ENCODE results near the gene NTF4.

The NTF4 gene, protein sequence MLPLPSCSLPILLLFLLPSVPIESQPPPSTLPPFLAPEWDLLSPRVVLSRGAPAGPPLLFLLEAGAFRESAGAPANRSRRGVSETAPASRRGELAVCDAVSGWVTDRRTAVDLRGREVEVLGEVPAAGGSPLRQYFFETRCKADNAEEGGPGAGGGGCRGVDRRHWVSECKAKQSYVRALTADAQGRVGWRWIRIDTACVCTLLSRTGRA

DNA sequence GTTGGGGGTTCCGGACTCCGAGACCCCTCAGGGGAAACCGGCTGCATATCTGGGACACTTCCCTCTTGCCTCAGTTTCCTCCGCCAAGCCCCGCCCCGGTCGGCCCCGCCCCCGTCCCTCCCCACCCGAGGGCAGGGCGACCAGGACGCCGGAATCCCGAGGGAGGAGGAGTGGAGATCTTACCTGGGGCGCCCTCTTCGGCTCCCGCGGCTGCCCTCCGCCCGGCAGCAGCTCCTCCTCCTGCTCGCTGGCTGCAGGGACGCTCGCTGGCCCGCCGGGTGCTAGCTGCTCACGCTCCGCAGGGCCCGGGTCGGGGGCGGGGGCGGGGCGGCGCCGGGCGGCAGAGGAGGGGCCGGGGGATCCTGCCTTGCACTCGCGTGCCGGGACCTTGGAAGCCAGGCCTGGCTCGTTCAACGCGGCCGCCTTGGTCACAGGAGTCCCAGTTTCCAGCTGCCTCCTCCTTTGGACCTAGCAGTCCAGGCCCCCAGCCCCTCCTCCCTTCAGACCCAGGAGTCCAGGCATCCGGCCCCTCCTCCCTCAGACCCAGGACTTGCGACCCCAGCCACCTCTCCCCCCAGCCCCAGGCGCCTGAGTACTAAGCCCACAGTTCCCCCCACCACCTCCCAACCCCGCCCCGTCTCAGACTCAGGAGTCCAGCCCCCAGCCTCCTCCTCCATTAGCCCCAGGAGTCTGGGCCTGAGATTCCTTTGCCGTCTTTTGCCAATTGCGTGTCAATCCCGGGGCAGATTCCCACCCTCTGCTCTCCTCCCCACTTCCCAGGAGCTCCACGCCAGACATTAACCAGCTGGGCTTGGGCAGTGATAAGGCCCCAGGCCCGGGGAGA is at the start of gene NTF4:
TSS of gene NTF4 (minus strand) at position 51 of the 844 bp plus-strand sequence. CDS start 2,821 bp downstream, outside the sequence.
- peak; percentile 81 for DNase-seq
- TF ChIP-seq, protein P1, sequence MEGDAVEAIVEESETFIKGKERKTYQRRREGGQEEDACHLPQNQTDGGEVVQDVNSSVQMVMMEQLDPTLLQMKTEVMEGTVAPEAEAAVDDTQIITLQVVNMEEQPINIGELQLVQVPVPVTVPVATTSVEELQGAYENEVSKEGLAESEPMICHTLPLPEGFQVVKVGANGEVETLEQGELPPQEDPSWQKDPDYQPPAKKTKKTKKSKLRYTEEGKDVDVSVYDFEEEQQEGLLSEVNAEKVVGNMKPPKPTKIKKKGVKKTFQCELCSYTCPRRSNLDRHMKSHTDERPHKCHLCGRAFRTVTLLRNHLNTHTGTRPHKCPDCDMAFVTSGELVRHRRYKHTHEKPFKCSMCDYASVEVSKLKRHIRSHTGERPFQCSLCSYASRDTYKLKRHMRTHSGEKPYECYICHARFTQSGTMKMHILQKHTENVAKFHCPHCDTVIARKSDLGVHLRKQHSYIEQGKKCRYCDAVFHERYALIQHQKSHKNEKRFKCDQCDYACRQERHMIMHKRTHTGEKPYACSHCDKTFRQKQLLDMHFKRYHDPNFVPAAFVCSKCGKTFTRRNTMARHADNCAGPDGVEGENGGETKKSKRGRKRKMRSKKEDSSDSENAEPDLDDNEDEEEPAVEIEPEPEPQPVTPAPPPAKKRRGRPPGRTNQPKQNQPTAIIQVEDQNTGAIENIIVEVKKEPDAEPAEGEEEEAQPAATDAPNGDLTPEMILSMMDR (IDR thresholded peaks at IDR 0.05; ENCODE audit: low read depth, low read length) = no peak
- Histone ChIP-seq H3K27ac (no peak within 1 kb of the TSS), H3K27me3 (ENCODE audit: insufficient read depth, low read depth, severe bottlenecking) (no peaks in the 10 kb centered on the region), H3K4me3 (ENCODE audit: low read depth, low read length) (peak within 1 kb of the TSS; percentile 43), H3K9me3 (ENCODE audit: severe bottlenecking) (no peaks in the 10 kb centered on the region), H3K36me3 (no peaks in the 10 kb centered on the region)

DNA sequence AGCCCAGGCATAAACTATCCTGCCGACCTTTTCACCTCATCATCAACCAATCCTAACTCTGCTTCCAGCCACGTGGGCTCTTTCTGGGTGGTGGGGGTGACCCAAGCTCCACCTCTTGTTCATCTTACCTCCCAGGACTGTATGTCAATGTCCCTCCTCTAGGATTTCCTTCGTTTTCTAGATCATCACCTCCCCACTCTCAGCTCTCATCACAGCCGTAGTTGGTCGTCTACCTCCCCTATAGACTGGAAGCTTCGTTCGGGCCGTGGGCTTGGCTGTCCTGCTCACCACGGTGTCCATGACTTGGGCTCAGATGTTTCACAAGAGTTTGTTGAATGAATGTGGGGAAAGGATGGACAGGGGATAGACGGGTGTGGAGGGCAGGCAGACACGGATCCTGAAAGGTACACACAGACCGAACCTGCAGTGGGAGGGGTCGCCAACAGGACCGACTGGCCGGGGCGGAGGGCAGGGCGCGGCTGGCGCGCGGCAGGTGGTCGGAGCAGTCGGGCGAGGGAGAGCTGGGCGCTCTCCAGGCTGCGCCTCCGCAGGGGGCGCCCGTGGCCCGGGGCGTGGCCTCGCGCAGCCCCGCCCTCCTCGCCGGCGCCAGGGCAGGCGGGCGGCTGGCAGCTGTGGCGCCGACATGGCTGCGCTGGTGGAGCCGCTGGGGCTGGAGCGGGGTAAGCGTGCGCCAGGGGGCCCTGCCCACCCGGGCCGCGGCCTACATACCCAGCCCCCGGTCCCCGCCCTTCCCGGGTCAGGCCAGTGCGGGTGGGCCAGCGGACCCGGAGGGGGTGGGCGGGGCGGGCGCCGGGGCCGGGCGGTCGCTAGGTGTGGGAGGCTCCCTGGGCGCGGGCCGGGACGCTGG is 49.4 kb upstream of the NTF4 start, which contains the start of gene LIN7B:
TSS of gene LIN7B (plus strand) at position 609 of the 868 bp plus-strand sequence. CDS start at position 644, 35 bp downstream.
- no peaks in the 10 kb centered on the region for H3K27me3 ChIP-seq (ENCODE audit: insufficient read depth, low read depth, severe bottlenecking)
- TF ChIP-seq, protein P1 (IDR thresholded peaks at IDR 0.05; ENCODE audit: low read depth, low read length) = peak; percentile 53
- peak within 1 kb of the TSS; percentile 89 for H3K27ac ChIP-seq
- peak; percentile 71 for DNase-seq
- H3K9me3 ChIP-seq (ENCODE audit: severe bottlenecking) = no peaks in the 10 kb centered on the region
- peaks cover 23% of the 10 kb centered on the region for H3K36me3 ChIP-seq
- peak within 1 kb of the TSS; percentile 67 for H3K4me3 ChIP-seq (ENCODE audit: low read depth, low read length)

DNA sequence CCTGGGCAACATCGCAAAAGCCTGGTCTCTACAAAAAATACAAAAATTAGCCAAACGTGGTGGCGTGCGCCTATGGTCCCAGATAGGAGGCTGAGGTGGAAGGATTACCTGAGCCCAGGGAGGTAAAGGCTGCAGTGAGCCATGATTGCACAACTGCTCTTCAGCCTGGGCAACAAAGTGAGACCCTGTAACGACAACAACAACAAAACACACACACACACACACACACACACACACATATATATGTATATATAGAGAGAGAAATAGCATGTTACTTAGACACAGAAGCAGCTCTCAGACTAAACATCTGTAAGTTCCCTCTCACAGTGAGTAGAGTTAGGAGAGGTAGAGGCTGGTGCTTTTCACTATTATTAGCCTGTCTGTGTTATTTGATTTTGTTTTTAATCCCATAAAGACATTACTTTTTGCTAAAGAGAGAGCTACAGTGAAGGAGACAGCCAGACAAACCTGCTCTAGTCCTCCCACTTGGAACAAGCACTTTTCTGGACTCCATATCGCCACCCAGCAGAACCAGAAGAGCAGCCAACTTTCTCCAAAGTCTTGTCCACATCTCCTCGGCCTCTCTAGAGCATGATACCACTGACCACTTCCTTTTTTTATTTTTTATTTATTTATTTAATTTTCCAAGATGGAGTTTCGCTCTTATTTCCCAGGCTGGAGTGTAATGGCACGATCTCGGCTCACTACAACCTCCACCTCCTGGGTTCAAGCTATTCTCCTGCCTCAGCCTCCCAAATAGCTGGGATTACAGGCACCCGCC is 46.8 kb upstream of the NTF4 start:
- TF ChIP-seq, protein P1 (IDR thresholded peaks at IDR 0.05; ENCODE audit: low read depth, low read length) = no peak
- Histone ChIP-seq H3K4me3 (ENCODE audit: low read depth, low read length) (no peak overlapping the region), H3K36me3 (peaks cover 46% of the 10 kb centered on the region), H3K9me3 (ENCODE audit: severe bottlenecking) (no peaks in the 10 kb centered on the region), H3K27me3 (ENCODE audit: insufficient read depth, low read depth, severe bottlenecking) (no peaks in the 10 kb centered on the region), H3K27ac (no peak overlapping the region)
- DNase-seq = no peak

DNA sequence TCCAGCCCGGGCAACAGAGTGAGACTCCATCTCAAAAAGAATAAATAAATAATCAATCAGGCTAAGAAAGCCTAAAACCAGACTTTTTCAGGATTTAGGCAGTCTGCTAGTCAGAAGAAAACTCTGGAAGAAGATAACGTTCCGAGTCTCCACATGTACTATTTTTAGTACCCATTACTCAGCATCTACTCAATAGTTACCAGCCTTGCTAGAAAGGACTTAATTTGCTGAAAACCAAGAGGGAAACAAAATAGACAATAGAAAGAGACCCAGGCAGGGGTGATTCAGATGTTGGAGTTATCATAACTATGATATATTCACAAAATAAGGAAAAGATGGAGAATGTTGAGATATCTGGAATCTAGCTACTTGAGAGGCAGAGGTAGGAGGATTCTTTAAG is 45.9 kb upstream of the NTF4 start:
- H3K9me3 ChIP-seq (ENCODE audit: severe bottlenecking) = no peaks in the 10 kb centered on the region
- H3K4me3 ChIP-seq (ENCODE audit: low read depth, low read length) = no peak overlapping the region
- H3K27ac ChIP-seq = no peak overlapping the region
- H3K27me3 ChIP-seq (ENCODE audit: insufficient read depth, low read depth, severe bottlenecking) = no peaks in the 10 kb centered on the region
- TF ChIP-seq, protein P1 (IDR thresholded peaks at IDR 0.05; ENCODE audit: low read depth, low read length) = no peak
- peaks cover 48% of the 10 kb centered on the region for H3K36me3 ChIP-seq
- DNase-seq = no peak

All from WERI-Rb-1 (cell line).